Memory B cell (primary cell): ENCODE measurements around the gene EXPH5.

Source experiments
- ATAC-seq: fragments of 150-1000 bp; cut with Tn5 transposase; 2 replicates; pipeline ENCODE4 v1.10.0; 2021; ENCODE audit warnings: low read depth, mild to moderate bottlenecking, moderate library complexity
- DNase-seq, 2 donors: peaks; one replicate each; pipeline ENCODE4 v3.0.0; 2022; ENCODE audit warnings: low spot score in 2 of 2
- H3K27ac Mint-ChIP-seq: one replicate; pipeline ENCODE4 v1.8.0; 2022; ENCODE audit warnings: mild to moderate bottlenecking, moderate library complexity, mixed read lengths
- H3K27me3 Mint-ChIP-seq: one replicate; pipeline ENCODE4 v1.8.0; 2022; ENCODE audit warnings: mixed read lengths
- H3K36me3 Mint-ChIP-seq: one replicate; pipeline ENCODE4 v1.8.0; 2022; ENCODE audit warnings: mild to moderate bottlenecking, mixed read lengths
- H3K4me1 Mint-ChIP-seq: one replicate; pipeline ENCODE4 v1.8.0; 2022; ENCODE audit warnings: mixed read lengths
- H3K4me3 Mint-ChIP-seq: one replicate; pipeline ENCODE4 v1.8.0; 2022; ENCODE audit warnings: mild to moderate bottlenecking, moderate library complexity, mixed read lengths
- H3K9me3 Mint-ChIP-seq: one replicate; pipeline ENCODE4 v1.8.0; 2022; ENCODE audit warnings: mixed read lengths

EXPH5 gene

GRCh38 chr11:108565653-108566052 is 27.9 kb downstream of the EXPH5 start:
- Mint-ChIP-seq H3K27ac (no peak overlapping the region), H3K4me1 (no peaks in the 10 kb centered on the region), H3K36me3 (no peaks in the 10 kb centered on the region), H3K9me3 (no peaks in the 10 kb centered on the region), H3K27me3 (peaks cover 5% of the 10 kb centered on the region), H3K4me3 (no peak overlapping the region)
- DNase-seq (no peak), ATAC-seq (no peak)

DNA sequence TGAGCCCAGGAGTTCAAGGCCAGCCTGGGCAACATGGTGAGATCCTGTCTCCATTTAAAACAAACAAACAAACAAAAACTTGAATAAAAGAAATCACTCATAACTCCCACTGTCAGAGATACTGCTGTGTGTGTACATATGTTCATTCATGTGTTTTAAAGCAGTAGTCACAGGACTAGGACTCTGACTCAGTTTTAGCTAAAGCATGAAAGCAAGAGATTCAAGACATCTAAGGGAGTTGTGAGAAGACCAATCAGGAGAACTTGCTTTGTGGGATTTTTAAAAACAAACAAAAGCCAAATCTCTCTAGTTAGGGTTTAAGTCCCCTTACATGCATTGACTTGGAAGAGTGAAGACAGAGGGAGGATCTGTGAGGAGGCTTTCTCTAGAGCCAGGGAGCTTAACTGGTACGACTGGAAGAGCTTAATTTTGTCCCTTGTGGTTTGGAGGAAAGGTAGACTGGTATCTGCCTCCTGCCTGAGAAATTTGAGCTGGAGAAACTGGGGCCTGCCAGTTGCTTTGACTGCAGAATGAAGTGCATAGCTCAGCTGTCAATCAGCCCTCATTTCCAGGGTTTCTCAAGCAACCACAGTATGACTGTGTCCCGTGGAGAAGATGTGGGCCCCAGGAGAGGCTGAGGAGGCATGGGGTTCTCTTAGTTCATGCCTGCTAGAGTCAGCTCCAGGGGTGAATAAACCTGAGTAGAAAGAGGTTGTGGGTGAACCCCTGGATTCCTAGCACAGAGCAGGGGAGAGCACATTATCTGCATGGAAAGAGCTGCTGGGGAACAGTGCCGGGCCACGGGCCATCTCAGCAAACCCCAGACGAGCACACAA is 30.6 kb downstream of the EXPH5 start:
- H3K4me1 Mint-ChIP-seq, result no peaks in the 10 kb centered on the region
- no peaks in the 10 kb centered on the region for H3K36me3 Mint-ChIP-seq
- no peaks in the 10 kb centered on the region for H3K9me3 Mint-ChIP-seq
- H3K27me3 Mint-ChIP-seq, result peaks cover 4% of the 10 kb centered on the region
- no peak for ATAC-seq
- H3K4me3 Mint-ChIP-seq, result no peak overlapping the region
- no peak overlapping the region for H3K27ac Mint-ChIP-seq
- DNase-seq, result no peak

- no peaks in the 10 kb centered on the region for H3K9me3 Mint-ChIP-seq
These were observed 32.0 kb downstream of the EXPH5 start for GRCh38 chr11:108561535-108561991.

DNA sequence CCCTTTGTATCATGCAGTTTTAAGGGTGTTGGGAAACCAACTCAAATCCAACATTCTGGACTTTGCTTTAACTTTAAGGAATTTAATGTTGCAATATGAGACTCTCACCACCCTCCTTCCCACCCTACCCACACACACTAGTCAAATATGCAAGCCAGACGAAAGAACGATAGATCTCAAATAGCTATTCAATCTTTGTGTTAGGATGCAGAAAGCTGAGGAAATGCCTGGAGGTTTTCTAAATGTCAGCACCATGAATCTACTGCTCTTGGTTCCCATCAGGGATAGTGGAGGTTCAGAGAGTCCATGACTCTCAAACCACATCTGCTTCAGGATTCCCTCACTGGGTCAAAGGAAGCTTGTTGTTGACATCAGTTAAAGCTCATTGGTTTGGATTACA is 33.7 kb downstream of the EXPH5 start:
- DNase-seq, result no peak
- H3K4me3 Mint-ChIP-seq, result no peak overlapping the region

More at GRCh38 chr11:108561535-108561991, 32.0 kb downstream of the EXPH5 start:
- Mint-ChIP-seq H3K36me3 (no peaks in the 10 kb centered on the region), H3K4me3 (no peak overlapping the region), H3K4me1 (no peaks in the 10 kb centered on the region), H3K27ac (no peak overlapping the region), H3K27me3 (peaks cover 4% of the 10 kb centered on the region)
- DNase-seq, result no peak
- ATAC-seq, result no peak

GRCh38 chr11:108559340-108559739 is 34.2 kb downstream of the EXPH5 start:
- no peaks in the 10 kb centered on the region for H3K4me1 Mint-ChIP-seq
- H3K27me3 Mint-ChIP-seq, result peaks cover 4% of the 10 kb centered on the region
- H3K9me3 Mint-ChIP-seq, result no peaks in the 10 kb centered on the region
- ATAC-seq (no peak), DNase-seq (no peak)
- no peaks in the 10 kb centered on the region for H3K36me3 Mint-ChIP-seq
- H3K4me3 Mint-ChIP-seq, result no peak overlapping the region
- H3K27ac Mint-ChIP-seq, result no peak overlapping the region

More for the DNA sequence above, 33.7 kb downstream of the EXPH5 start:
- Mint-ChIP-seq H3K27ac (no peak overlapping the region), H3K27me3 (peaks cover 4% of the 10 kb centered on the region), H3K9me3 (no peaks in the 10 kb centered on the region), H3K36me3 (no peaks in the 10 kb centered on the region), H3K4me1 (no peaks in the 10 kb centered on the region)
- no peak for ATAC-seq

- Mint-ChIP-seq H3K36me3 (no peaks in the 10 kb centered on the region), H3K9me3 (no peaks in the 10 kb centered on the region), H3K4me3 (no peak overlapping the region), H3K27ac (no peak overlapping the region), H3K4me1 (no peaks in the 10 kb centered on the region), H3K27me3 (peaks cover 4% of the 10 kb centered on the region)
- ATAC-seq, result no peak
- DNase-seq, result no peak
These were observed 35.3 kb downstream of the EXPH5 start for GRCh38 chr11:108558222-108558621.

GRCh38 chr11:108556019-108556418 is 37.5 kb downstream of the EXPH5 start:
- Mint-ChIP-seq H3K27ac (no peak overlapping the region), H3K36me3 (no peaks in the 10 kb centered on the region), H3K4me3 (no peak overlapping the region), H3K9me3 (no peaks in the 10 kb centered on the region), H3K27me3 (peaks cover 4% of the 10 kb centered on the region), H3K4me1 (no peaks in the 10 kb centered on the region)
- ATAC-seq, result no peak
- no peak for DNase-seq

DNA sequence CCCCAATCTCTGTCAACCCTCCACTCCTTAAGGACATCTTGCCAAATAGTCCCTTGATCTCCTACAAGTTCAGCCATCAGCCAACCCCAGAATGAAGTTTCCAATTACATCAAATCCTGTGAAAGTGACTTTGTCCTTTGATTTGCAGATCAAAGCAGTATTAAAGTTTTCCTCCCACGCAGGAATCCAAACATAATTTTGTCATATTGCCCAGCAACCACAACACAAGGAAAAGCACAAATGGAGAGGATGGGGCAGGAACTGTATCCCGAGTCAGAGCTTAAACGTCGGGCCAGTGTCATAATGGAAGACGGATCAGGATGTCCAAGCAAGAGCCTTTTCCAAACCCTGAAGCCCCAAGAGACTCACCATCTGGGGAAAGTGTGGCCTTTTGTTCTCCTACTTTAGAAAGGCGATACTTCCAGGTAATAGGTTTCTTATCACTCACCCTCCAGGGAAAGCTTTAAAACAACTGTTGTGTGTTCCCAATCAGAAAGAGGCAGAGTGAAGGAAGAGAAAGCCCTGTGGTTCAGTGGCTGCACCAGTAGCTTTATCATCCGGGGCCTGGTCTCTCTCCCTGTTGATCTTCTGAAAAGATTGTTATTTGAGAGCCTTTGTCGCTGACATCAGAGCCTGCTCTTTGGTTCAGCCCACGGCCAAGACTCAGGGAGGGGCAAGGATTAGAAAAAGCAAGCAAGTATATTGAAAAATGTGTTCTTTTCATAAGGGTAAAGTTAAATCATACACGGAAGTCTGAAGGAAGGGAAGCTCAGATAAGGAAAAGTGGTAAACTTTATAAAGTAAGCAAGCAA is 41.7 kb downstream of the EXPH5 start:
- Mint-ChIP-seq H3K4me1 (no peaks in the 10 kb centered on the region), H3K9me3 (no peaks in the 10 kb centered on the region), H3K36me3 (no peaks in the 10 kb centered on the region), H3K4me3 (no peak overlapping the region), H3K27me3 (peaks cover 6% of the 10 kb centered on the region), H3K27ac (no peak overlapping the region)
- DNase-seq, result no peak
- ATAC-seq, result no peak

DNA sequence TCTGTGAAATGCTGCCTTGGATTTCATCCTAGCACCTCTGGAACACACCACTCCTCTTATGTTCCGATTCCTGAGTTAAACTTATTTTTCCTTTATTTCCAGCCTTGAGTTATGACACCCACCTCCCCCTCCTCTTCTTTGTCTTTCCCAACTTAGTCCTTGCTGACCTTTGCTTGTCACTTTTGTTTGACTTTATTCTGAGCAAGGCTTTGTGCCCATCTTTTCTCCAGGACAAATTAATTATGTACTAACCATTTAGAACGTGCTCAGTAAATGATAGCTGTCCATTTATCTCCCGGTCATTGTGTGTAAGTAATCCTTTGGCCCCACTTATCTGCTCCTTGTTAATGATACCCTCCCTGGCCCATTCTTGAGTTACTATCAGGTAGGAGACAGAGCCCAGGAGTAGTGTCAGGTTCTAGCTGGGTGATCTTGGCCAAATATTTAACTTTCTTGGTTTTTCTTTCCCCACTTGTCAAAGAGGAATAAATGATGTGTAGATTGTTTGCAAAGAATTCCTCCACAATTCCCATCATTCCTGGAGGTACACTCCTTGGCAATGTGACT is 44.2 kb downstream of the EXPH5 start:
- ATAC-seq, result no peak
- Mint-ChIP-seq H3K9me3 (no peaks in the 10 kb centered on the region), H3K27me3 (peaks cover 8% of the 10 kb centered on the region), H3K27ac (no peak overlapping the region), H3K4me1 (no peaks in the 10 kb centered on the region), H3K36me3 (no peaks in the 10 kb centered on the region), H3K4me3 (no peak overlapping the region)
- no peak for DNase-seq

DNA sequence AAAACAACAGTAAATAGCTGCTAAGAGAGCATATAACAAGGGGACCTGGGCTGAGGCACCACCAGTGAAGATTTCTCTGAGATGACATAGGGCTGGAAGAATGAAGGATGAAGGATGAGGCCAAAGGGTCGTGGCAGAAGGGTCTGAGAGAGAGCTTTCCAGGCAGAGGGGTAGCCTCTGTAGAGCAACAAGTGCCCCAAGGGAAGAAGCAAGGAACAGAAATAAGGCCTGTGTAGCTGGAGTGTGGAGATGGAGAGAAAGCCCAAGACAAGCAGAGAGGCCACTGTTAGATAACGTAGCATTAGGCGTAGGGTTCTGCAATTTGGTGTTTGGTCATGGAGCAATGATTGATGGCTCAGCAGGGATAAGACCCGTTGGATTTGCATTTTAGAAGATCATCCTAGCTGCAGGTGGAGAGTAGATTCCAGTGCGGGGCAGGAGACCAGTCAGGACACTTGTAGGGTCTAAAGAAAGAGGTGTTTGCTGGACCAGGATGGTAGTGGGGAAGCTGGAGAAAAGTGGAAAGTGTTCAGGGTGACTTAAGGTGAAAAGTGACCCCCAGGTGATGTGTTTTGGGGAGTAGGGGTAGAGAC is 47.6 kb downstream of the EXPH5 start:
- ATAC-seq, result no peak
- peaks cover 6% of the 10 kb centered on the region for H3K27me3 Mint-ChIP-seq
- no peaks in the 10 kb centered on the region for H3K9me3 Mint-ChIP-seq
- no peak overlapping the region for H3K27ac Mint-ChIP-seq
- no peaks in the 10 kb centered on the region for H3K36me3 Mint-ChIP-seq
- H3K4me1 Mint-ChIP-seq, result no peaks in the 10 kb centered on the region
- no peak for DNase-seq
- no peak overlapping the region for H3K4me3 Mint-ChIP-seq

DNA sequence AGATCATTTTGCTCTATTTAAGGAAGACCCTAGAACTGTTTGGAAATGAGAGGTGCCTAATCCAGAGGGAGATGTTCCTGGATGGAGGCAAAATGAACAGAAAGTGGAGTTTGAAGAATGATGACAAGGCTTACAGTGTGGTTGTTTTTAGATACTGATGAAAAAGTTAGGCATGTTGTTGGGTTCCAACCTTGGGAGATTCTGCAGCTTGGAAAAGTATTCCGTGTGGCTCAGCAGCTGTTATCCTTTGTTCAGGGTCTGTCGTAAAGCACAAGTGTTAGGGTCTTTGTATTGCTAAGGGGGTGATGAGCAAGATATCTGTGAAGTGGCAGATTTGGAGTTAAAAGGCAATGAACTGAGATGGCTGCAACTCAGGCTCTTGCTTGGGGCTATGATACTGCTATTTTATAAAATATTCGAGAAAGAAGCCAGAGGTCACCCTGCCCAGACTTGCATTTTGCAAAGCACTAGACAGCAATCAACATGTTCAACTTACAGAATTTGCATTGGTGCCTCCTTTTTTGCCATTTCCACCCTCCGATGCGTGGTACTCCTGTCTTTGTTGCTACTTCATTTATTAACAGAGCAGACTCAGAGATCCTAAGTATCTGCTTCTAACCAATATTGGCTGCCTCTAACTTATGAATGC is 50.1 kb downstream of the EXPH5 start:
- peaks cover 4% of the 10 kb centered on the region for H3K27me3 Mint-ChIP-seq
- no peak overlapping the region for H3K4me3 Mint-ChIP-seq
- DNase-seq, result no peak
- ATAC-seq, result no peak
- H3K4me1 Mint-ChIP-seq, result no peaks in the 10 kb centered on the region
- H3K36me3 Mint-ChIP-seq, result no peaks in the 10 kb centered on the region
- no peak overlapping the region for H3K27ac Mint-ChIP-seq
- no peaks in the 10 kb centered on the region for H3K9me3 Mint-ChIP-seq

GRCh38 chr11:108541531-108541930 is 52.0 kb downstream of the EXPH5 start:
- Mint-ChIP-seq H3K27me3 (peaks cover 5% of the 10 kb centered on the region), H3K9me3 (no peaks in the 10 kb centered on the region), H3K4me3 (no peak overlapping the region), H3K36me3 (no peaks in the 10 kb centered on the region), H3K4me1 (no peaks in the 10 kb centered on the region), H3K27ac (no peak overlapping the region)
- ATAC-seq (no peak), DNase-seq (no peak)

DNA sequence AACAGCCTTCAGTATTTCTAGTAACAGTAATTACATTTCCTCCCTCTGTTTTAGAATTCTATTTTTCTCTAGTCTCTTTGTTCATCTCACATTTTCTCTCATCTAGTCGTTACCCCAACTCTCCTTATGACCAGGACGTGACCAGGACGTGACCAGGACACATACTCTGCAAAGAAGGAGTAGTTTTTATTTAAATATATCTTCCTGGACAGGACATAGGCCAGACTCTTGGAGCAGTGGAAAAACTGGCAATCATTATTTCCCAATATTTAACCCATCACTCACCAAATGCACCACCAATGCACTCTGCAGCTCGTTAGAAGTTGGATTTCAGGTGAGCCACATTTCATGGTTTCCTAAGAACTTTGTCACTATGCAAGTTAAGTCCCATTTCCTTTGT is 55.1 kb downstream of the EXPH5 start:
- H3K4me3 Mint-ChIP-seq, result no peak overlapping the region
- no peaks in the 10 kb centered on the region for H3K36me3 Mint-ChIP-seq
- H3K9me3 Mint-ChIP-seq, result no peaks in the 10 kb centered on the region
- peaks cover 11% of the 10 kb centered on the region for H3K27me3 Mint-ChIP-seq
- no peak for ATAC-seq
- DNase-seq, result no peak
- no peaks in the 10 kb centered on the region for H3K4me1 Mint-ChIP-seq
- H3K27ac Mint-ChIP-seq, result no peak overlapping the region
